Neural cell (in vitro differentiated cells): Measurements from ENCODE around the gene P2RY6. TPM values are rescaled to one million over a fixed set of nuclear protein-coding genes. Genes with fewer than 3 reads are reported as not detected.

ENCODE experiments used
- H2AFZ ChIP-seq: fragments of 200-600, 300-800 bp; sonication (generic), shearing (Covaris generic); 2 replicates; pipeline ENCODE4 v1.6.0; 2014; ENCODE audit warnings: low read depth, mild to moderate bottlenecking, antibody characterized with exemption, low read length, moderate library complexity
- H3F3A ChIP-seq: fragments of 200-600 bp; shearing (Covaris generic); 2 replicates; pipeline ENCODE4 v1.6.1; 2016; ENCODE audit warnings: mild to moderate bottlenecking, moderate library complexity, mixed read lengths, antibody characterized with exemption, low read length; ENCODE audit not compliant: insufficient read depth, poor library complexity, severe bottlenecking
- H3K27ac ChIP-seq: fragments of 200-600, 300-800 bp; sonication (generic), shearing (Covaris generic); 2 replicates; pipeline ENCODE4 v1.5.1; 2014; ENCODE audit warnings: mild to moderate bottlenecking, low read length, moderate library complexity
- H3K27me3 ChIP-seq: fragments of 300-800, 200-600 bp; sonication (generic), shearing (Covaris generic); 2 replicates; pipeline ENCODE4 v1.6.0; 2014; ENCODE audit warnings: mild to moderate bottlenecking, low read depth, low read length, moderate library complexity; ENCODE audit not compliant: insufficient read depth
- H3K36me3 ChIP-seq: fragments of 300-800, 200-600 bp; sonication (generic), shearing (Covaris generic); 2 replicates; pipeline ENCODE4 v1.5.1; 2014; ENCODE audit warnings: mild to moderate bottlenecking, antibody characterized with exemption, low read length, moderate library complexity; ENCODE audit not compliant: insufficient read depth
- H3K4me2 ChIP-seq: fragments of 300-800, 200-600 bp; sonication (generic), shearing (Covaris generic); 2 replicates; pipeline ENCODE4 v1.6.0; 2014; ENCODE audit warnings: mild to moderate bottlenecking, low read length
- H3K4me3 ChIP-seq: fragments of 300-800, 200-600 bp; sonication (generic), shearing (Covaris generic); 2 replicates; pipeline ENCODE4 v1.5.1; 2014; ENCODE audit warnings: mild to moderate bottlenecking, low read length, moderate library complexity
- H3K79me2 ChIP-seq: fragments of 200-600 bp; shearing (Covaris generic); replicated peaks from 2 replicates; pipeline ENCODE4 v1.6.0; 2014; ENCODE audit warnings: mild to moderate bottlenecking, low read length, moderate library complexity; ENCODE audit not compliant: insufficient read depth
- H3K9ac ChIP-seq: fragments of 300-800, 200-600 bp; sonication (generic), shearing (Covaris generic); 2 replicates; pipeline ENCODE4 v1.6.1; 2016; ENCODE audit warnings: mild to moderate bottlenecking, low read length, mixed read lengths
- H3K9me2 ChIP-seq: fragments of 200-600 bp; shearing (Covaris generic); 2 replicates; pipeline ENCODE4 v1.6.1; 2016; ENCODE audit warnings: mild to moderate bottlenecking, low read length, mixed read lengths; ENCODE audit not compliant: insufficient read depth
- H3K9me3 ChIP-seq: fragments of 200-600, 300-800 bp; sonication (generic), shearing (Covaris generic); 2 replicates; pipeline ENCODE4 v1.6.1; 2016; ENCODE audit warnings: mild to moderate bottlenecking, mixed run types, low read length, moderate library complexity, mixed read lengths
- H4K20me1 ChIP-seq: fragments of 200-600 bp; shearing (Covaris generic); 2 replicates; pipeline ENCODE4 v1.6.1; 2016; ENCODE audit warnings: mild to moderate bottlenecking, mixed run types; ENCODE audit not compliant: insufficient read depth
- CTCF ChIP-seq: fragments of 450-650 bp; IDR thresholded peaks from 2 replicates; pipeline ENCODE4 v1.5.1; 2014; ENCODE audit warnings: antibody characterized with exemption, mild to moderate bottlenecking, moderate library complexity; ENCODE audit not compliant: poor library complexity, severe bottlenecking
- EP300 ChIP-seq: fragments of 450-650 bp; conservative IDR thresholded peaks from 2 replicates; pipeline ENCODE4 v1.6.1; 2014; ENCODE audit warnings: antibody characterized with exemption, mild to moderate bottlenecking, moderate library complexity; ENCODE audit not compliant: poor library complexity, severe bottlenecking
- EZH2 ChIP-seq: fragments of 200-600, 300-800 bp; shearing (Covaris generic), sonication (generic); IDR thresholded peaks from 2 replicates; pipeline ENCODE4 v1.6.1; 2014; ENCODE audit warnings: antibody characterized with exemption, low read length, borderline replicate concordance, mild to moderate bottlenecking; ENCODE audit not compliant: insufficient read depth, poor library complexity, severe bottlenecking
- MXI1 ChIP-seq: fragments of 450-650 bp; conservative IDR thresholded peaks from 2 replicates; pipeline ENCODE4 v1.6.1; 2014; ENCODE audit warnings: antibody characterized with exemption, mild to moderate bottlenecking; ENCODE audit not compliant: poor library complexity, severe bottlenecking
- POLR2AphosphoS5 ChIP-seq: IDR thresholded peaks from 2 replicates; pipeline ENCODE4 v1.6.1; 2012
- RAD21 ChIP-seq: fragments of 450-650 bp; conservative IDR thresholded peaks from 2 replicates; pipeline ENCODE4 v1.6.1; 2014; ENCODE audit warnings: antibody characterized with exemption, mild to moderate bottlenecking, moderate library complexity
- REST ChIP-seq: IDR thresholded peaks from 2 replicates; pipeline ENCODE4 v1.6.1; 2012; ENCODE audit warnings: borderline replicate concordance
- SMC3 ChIP-seq: fragments of 450-650 bp; conservative IDR thresholded peaks from 2 replicates; pipeline ENCODE4 v1.6.1; 2014; ENCODE audit warnings: antibody characterized with exemption, mild to moderate bottlenecking, moderate library complexity; ENCODE audit not compliant: poor library complexity
- TAF1 ChIP-seq: IDR thresholded peaks from 2 replicates; pipeline ENCODE4 v1.6.1; 2012; ENCODE audit warnings: low read depth
- polyA plus RNA-seq: library from polyadenylated mRNA; depleted of rRNA; stranded (reverse); fragments of >200 nt; gene quantifications from 2 replicates; pipeline ENCODE4 v1.2.3, GENCODE V29; 2014

Gene P2RY6
- polyA plus RNA-seq, 1 donor from 2014 or later = not detected

GRCh38 chr11:73335204-73335923 is 63.2 kb downstream of the P2RY6 start:
- peaks cover 9% of the 10 kb centered on the region for H3K79me2 ChIP-seq
- no peaks in the 10 kb centered on the region for H3F3A ChIP-seq
- H4K20me1 ChIP-seq = no peaks in the 10 kb centered on the region
- H3K9ac ChIP-seq = no peak overlapping the region
- H3K9me3 ChIP-seq = no peaks in the 10 kb centered on the region
- no peak overlapping the region for H3K4me2 ChIP-seq
- no peak overlapping the region for H3K4me3 ChIP-seq
- H3K27me3 ChIP-seq = no peaks in the 10 kb centered on the region
- no peaks in the 10 kb centered on the region for H3K36me3 ChIP-seq
- no peak overlapping the region for H2AFZ ChIP-seq
- no peaks in the 10 kb centered on the region for H3K9me2 ChIP-seq
- H3K27ac ChIP-seq = no peak overlapping the region
- TF ChIP-seq MXI1 (no peak), REST (no peak), SMC3 (peak; percentile 86), TAF1 (no peak), RAD21 (peak; percentile 92), CTCF (peak; percentile 95)

- no peak overlapping the region for H3K9ac ChIP-seq
- no peak overlapping the region for H3K27ac ChIP-seq
- no peaks in the 10 kb centered on the region for H3K9me2 ChIP-seq
- no peaks in the 10 kb centered on the region for H3F3A ChIP-seq
- peaks cover 4% of the 10 kb centered on the region for H3K79me2 ChIP-seq
- no peaks in the 10 kb centered on the region for H3K9me3 ChIP-seq
- TF ChIP-seq POLR2AphosphoS5 (no peak), RAD21 (no peak), MXI1 (no peak), EP300 (no peak), REST (no peak), TAF1 (no peak), SMC3 (no peak), EZH2 (no peak), CTCF (no peak)
- H3K27me3 ChIP-seq = no peaks in the 10 kb centered on the region
- no peak overlapping the region for H3K4me2 ChIP-seq
- no peaks in the 10 kb centered on the region for H4K20me1 ChIP-seq
- no peaks in the 10 kb centered on the region for H3K36me3 ChIP-seq
- H3K4me3 ChIP-seq = no peak overlapping the region
- H2AFZ ChIP-seq = no peak overlapping the region
These were observed 65.7 kb downstream of the P2RY6 start for GRCh38 chr11:73337846-73338245.
